Fibroblast of lung (primary cell): Measurements from ENCODE around the gene MTHFD2. TPM values are rescaled to one million over a fixed set of nuclear protein-coding genes. Genes with fewer than 3 reads are reported as not detected.

Experiments used
- DNase-seq, 2 donors: peaks; one replicate each; pipeline versions ENCODE4 v3.0.0 to v3.0.0-alpha.2; 2010; ENCODE audit warnings: low read depth in 2 of 2
- H2AFZ ChIP-seq: 2 replicates; pipeline ENCODE4 v1.5.1; 2012; ENCODE audit warnings: low read length, control low read depth, inconsistent platforms
- H3K27ac ChIP-seq: 2 replicates; pipeline ENCODE4 v1.5.1; 2011; ENCODE audit warnings: low read length, control low read depth; ENCODE audit not compliant: insufficient read depth
- H3K27me3 ChIP-seq: 2 replicates; pipeline ENCODE4 v1.5.1; 2011; ENCODE audit warnings: mild to moderate bottlenecking, low read length; ENCODE audit not compliant: control insufficient read depth, insufficient read depth
- H3K36me3 ChIP-seq: 2 replicates; pipeline ENCODE4 v1.5.1; 2011; ENCODE audit warnings: low read length; ENCODE audit not compliant: control insufficient read depth, insufficient read depth
- H3K4me1 ChIP-seq: 2 replicates; pipeline ENCODE4 v1.5.1; 2011; ENCODE audit warnings: low read length; ENCODE audit not compliant: control insufficient read depth, insufficient read depth; ENCODE audit errors: extremely low read depth
- H3K4me2 ChIP-seq: 2 replicates; pipeline ENCODE4 v1.5.1; 2011; ENCODE audit warnings: low read length, control low read depth; ENCODE audit not compliant: insufficient read depth; ENCODE audit errors: extremely low read depth
- H3K4me3 ChIP-seq, 4 experiments: fragments of 200-600 bp in 1 of 4; sonication (generic) in 1 of 4; replicated peaks in 1 of 4; 2 replicates each; pipeline ENCODE4 v1.5.1; 2011 to 2016; ENCODE audit warnings: low read length in 4 of 4, low read depth in 3 of 4, mild to moderate bottlenecking in 3 of 4, control low read depth in 2 of 4, inconsistent platforms in 1 of 4, mixed read lengths in 1 of 4; ENCODE audit not compliant: insufficient read depth in 1 of 4; ENCODE audit errors: control extremely low read depth in 1 of 4
- H3K79me2 ChIP-seq: 2 replicates; pipeline ENCODE4 v1.5.1; 2012; ENCODE audit warnings: mild to moderate bottlenecking, low read length, inconsistent platforms; ENCODE audit not compliant: control insufficient read depth, insufficient read depth
- H3K9ac ChIP-seq: 2 replicates; pipeline ENCODE4 v1.5.1; 2011; ENCODE audit warnings: mild to moderate bottlenecking, low read length, control low read depth; ENCODE audit not compliant: insufficient read depth
- H3K9me3 ChIP-seq: 2 replicates; pipeline ENCODE4 v1.5.1; 2012; ENCODE audit warnings: low read depth, low read length; ENCODE audit not compliant: control insufficient read depth, insufficient read depth
- H4K20me1 ChIP-seq: 2 replicates; pipeline ENCODE4 v1.5.1; 2011; ENCODE audit warnings: low read length; ENCODE audit not compliant: control insufficient read depth, insufficient read depth; ENCODE audit errors: extremely low read depth
- EZH2 ChIP-seq: IDR thresholded peaks from 2 replicates; pipeline ENCODE4 v1.5.1; 2012; ENCODE audit warnings: low read length, control low read depth, mild to moderate bottlenecking; ENCODE audit errors: missing control alignments
- polyA plus RNA-seq, 2 donors: library from polyadenylated mRNA; depleted of rRNA in 1 of 2; stranded (reverse) in 1 of 2; unstranded in 1 of 2; fragments of >200 nt; gene quantifications; 2 replicates each; pipeline ENCODE4 v1.2.1, GENCODE V29; 2011 to 2012; ENCODE audit warnings: missing spikeins in 1 of 2
- total RNA-seq: library from RNA; depleted of rRNA; stranded (reverse); fragments of >200 nt; gene quantifications from 2 replicates; pipeline ENCODE4 v1.2.1, GENCODE V29; 2014
- TF ChIP-seq, protein P1 (sequence below), 2 donors: IDR thresholded peaks in 1 of 2; conservative IDR thresholded peaks in 1 of 2; 1 replicate in 1 of 2; 2 replicates in 1 of 2; pipeline ENCODE4 v1.5.1; 2011 to 2012; ENCODE audit warnings: low read length in 2 of 2, control low read depth in 1 of 2, inconsistent platforms in 1 of 2, low read depth in 1 of 2, mild to moderate bottlenecking in 1 of 2

MTHFD2 gene
- total and polyA plus RNA-seq, 2 donors (not counting 1 experiment from before 2014, with no cell fraction given): 95.4 to 334 TPM

DNA sequence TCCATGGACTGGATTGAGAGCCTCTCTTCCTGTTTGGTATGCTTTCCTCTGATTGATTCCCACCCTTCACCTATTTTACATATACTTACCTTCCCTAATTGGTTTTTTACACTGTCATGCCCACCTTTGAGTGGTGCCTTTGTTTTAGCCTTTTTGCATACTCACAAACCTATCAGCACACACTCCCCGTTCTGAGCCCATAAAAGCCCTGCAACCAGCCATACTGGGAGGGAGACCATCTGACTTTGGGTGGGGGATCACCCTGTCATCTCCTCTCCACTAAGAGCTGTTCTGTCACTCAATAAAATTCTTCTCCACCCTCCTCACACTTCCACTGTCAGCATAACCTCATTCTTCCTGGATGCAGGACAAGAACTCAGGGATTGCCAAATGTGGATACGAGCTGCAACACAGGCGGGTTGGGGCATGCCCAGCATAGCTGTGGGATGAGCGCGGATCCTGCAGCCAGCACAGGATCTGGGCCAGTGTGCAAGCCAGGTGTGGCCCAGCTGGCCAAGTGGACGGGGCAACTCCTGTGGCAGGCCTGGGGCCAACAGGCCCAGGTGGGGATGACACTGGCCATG, 10.3 kb upstream of the MTHFD2 start:
- peak; percentile 76 to 82 for DNase-seq
- Histone ChIP-seq H3K27ac (no peak overlapping the region), H3K9me3 (no peaks in the 10 kb centered on the region), H3K4me2 (no peak overlapping the region), H3K27me3 (peaks cover 3% of the 10 kb centered on the region), H3K36me3 (no peaks in the 10 kb centered on the region), H3K4me1 (peaks cover 3% of the 10 kb centered on the region), H3K9ac (no peak overlapping the region), H4K20me1 (no peaks in the 10 kb centered on the region), H2AFZ (no peak overlapping the region), H3K79me2 (no peaks in the 10 kb centered on the region), H3K4me3 (no peak overlapping the region)
- TF ChIP-seq EZH2: no peak
- TF ChIP-seq, protein P1, sequence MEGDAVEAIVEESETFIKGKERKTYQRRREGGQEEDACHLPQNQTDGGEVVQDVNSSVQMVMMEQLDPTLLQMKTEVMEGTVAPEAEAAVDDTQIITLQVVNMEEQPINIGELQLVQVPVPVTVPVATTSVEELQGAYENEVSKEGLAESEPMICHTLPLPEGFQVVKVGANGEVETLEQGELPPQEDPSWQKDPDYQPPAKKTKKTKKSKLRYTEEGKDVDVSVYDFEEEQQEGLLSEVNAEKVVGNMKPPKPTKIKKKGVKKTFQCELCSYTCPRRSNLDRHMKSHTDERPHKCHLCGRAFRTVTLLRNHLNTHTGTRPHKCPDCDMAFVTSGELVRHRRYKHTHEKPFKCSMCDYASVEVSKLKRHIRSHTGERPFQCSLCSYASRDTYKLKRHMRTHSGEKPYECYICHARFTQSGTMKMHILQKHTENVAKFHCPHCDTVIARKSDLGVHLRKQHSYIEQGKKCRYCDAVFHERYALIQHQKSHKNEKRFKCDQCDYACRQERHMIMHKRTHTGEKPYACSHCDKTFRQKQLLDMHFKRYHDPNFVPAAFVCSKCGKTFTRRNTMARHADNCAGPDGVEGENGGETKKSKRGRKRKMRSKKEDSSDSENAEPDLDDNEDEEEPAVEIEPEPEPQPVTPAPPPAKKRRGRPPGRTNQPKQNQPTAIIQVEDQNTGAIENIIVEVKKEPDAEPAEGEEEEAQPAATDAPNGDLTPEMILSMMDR (conservative IDR thresholded peaks at IDR 0.05 in 1 of 2, IDR thresholded peaks at IDR 0.05 in 1 of 2; ENCODE audit: low read depth in 1 of 2, low read length in 2 of 2): no peak

DNA sequence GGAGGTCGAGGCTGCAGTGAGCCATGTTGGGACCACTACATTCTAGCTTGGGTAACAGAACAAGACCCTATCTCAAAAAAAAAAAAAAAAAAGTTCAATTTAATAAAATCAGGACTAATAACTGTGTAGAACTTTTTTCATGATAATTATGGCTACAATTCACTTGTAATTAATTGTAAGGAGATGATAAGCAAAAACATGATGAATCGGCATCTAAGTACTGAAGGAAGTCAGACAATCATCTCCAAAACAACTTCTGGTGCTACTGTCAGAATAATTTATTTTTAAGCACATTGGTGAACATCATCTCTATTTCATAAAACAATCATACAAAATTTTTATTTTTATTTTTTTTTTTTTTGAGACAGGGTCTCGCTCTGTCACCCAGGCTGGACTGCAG, 9.7 kb upstream of the MTHFD2 start:
- Histone ChIP-seq H3K27me3 (peaks cover 3% of the 10 kb centered on the region), H3K9me3 (no peaks in the 10 kb centered on the region), H3K4me3 (no peak overlapping the region), H3K4me1 (peaks cover 3% of the 10 kb centered on the region), H4K20me1 (no peaks in the 10 kb centered on the region), H3K79me2 (no peaks in the 10 kb centered on the region), H2AFZ (no peak overlapping the region), H3K9ac (no peak overlapping the region), H3K4me2 (no peak overlapping the region), H3K36me3 (no peaks in the 10 kb centered on the region), H3K27ac (no peak overlapping the region)
- no peak for DNase-seq
- TF ChIP-seq EZH2: no peak
- TF ChIP-seq, protein P1 (conservative IDR thresholded peaks at IDR 0.05 in 1 of 2, IDR thresholded peaks at IDR 0.05 in 1 of 2; ENCODE audit: low read depth in 1 of 2, low read length in 2 of 2): no peak

DNA sequence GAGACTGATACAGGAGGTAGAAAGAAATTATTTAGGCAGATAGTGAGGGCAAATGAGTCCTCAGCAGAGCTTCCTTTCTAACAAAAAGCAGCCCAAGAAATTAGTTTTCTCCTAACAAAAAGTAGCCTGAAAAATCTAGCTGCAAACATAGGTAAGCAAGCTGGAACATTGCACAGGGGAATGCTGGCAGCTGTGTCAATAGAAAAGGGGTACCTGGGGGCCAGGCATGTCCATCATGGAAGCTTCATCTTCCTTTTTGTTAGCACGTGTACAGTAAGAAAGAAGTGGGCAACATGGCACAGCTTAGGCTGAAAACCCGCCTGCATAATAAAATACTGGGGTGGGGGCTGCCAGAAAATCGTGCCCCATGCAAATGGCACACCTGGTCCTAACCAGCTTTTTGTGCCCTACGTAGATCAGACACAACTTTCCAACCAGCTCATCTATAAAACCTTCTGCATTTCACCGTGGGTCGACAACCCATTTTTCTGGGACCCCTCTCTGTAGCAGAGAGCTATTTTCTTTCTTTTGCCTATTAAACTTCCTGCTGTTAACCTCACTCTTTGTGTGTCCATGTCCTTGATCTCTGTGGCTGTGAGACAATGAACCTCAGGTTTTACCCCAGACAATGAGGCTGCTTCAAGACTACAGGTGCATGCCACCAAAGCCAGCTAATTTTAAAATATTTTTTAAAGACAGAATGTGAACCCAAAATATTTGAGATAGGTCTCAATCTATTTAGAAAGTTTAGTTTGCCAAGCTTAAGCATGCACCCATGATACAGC, 6.6 kb upstream of the MTHFD2 start:
- Histone ChIP-seq H4K20me1 (no peaks in the 10 kb centered on the region), H3K27me3 (no peaks in the 10 kb centered on the region), H3K36me3 (no peaks in the 10 kb centered on the region), H3K4me1 (peaks cover 3% of the 10 kb centered on the region), H3K79me2 (no peaks in the 10 kb centered on the region), H3K9me3 (no peaks in the 10 kb centered on the region), H3K9ac (no peak overlapping the region), H2AFZ (no peak overlapping the region), H3K4me2 (no peak overlapping the region), H3K27ac (no peak overlapping the region), H3K4me3 (no peak overlapping the region)
- DNase-seq: no peak
- TF ChIP-seq, protein P1 (conservative IDR thresholded peaks at IDR 0.05 in 1 of 2, IDR thresholded peaks at IDR 0.05 in 1 of 2; ENCODE audit: low read depth in 1 of 2, low read length in 2 of 2): no peak
- TF ChIP-seq EZH2: no peak
